DMS153 (cell line): Measurements from ENCODE around the gene CLIP1.
"Not testable (repeated sequence)": the region's sequence is repeated elsewhere in the genome, so short reads cannot be mapped to it uniquely, and the experiment has no call there.

Experiments used
- DNase-seq: peaks from one replicate; lab custom pipeline; 2025; lab: John Stamatoyannopoulos, UW

The CLIP1 gene

DNA sequence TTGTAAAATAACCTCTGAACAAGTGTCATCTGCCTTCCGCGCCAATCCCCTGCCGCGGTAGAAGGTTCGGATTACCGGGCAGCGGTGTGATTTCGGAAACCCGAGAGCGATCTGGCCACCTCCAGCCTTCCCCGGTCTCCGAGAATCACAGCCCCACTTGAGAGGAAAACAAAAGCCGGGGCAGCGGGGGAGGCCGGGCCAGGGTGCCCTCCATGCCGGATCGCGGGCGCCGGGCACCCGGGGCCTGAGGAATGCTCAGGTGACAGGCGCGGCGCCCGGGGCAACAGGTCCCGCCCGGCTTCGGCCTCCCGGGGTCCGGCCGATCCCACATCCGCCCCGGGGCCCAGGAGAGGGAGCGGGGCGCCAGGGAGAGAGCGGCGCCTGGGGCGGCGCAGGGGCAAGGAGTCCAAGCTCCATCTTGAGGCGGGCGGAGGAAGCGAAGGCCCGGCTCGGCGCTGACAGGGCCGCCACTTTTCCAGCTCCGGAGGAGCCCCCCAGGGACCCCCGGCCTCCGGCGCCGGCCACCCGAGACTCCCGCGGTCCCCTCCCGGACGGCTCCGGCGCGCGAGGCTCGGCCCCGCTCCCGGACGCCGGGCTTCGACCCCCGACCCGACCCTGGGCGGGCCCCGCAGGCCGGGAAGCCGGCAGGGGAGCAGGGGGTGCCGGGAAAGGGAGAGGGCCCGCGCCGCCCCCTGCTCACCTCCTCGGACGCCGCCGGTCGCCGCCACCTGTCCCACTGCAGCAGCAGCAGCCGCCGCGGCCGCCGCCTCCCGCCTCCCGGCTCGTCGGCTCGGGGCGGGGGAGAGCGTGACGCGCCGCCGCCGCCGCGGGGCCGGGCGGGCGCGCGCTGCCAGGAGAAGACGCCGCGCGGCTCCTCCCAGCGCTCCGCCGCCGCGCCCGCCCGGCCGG lies at the start of gene CLIP1:
CLIP1 (minus strand) TSS at position 849 of the 909 bp plus-strand sequence. CDS start 42,217 bp downstream, outside the sequence.
- DNase-seq: peak; percentile 12

DNA sequence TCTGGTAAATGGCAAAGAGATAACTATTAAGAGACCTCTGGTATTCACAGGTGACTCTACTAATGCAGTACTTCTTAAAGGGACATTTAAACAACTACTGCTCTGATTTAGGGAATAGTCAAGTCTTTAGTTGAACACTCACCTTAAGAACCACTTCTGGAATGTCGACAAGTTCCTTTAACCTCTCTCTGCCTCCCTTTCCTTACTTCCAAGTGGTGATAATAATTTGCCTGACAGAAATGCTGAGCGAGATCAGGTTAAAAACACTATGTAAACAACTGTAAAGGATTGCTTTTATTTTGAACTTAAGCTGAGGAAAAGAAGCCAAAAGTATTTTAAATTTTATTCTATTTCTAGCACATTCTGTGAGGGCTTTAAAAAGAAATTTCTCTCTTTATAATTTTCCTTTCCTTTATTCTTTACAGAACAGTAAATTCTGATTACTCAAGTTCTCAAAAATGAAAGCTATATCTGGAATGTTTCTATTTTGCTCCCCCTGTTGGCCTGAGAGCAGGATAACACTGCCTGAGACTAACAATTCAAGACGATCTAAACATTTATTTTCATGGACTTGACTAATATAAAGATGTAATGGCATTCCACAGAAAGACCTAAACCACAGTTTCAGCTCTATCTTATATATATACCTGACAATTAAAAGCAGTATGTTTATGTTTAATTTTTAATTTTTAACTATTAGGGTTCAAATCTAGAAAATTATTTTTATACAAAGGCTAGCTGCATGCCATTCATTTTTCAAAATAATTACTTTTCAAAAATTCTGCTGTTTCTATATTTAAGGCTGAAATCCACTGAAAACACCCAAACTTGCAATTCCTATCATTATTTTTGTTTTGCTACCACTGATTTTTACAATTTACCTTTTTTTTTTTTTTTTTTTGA lies 49.1 kb upstream of the CLIP1 start:
- DNase-seq: peak; percentile 29

DNA sequence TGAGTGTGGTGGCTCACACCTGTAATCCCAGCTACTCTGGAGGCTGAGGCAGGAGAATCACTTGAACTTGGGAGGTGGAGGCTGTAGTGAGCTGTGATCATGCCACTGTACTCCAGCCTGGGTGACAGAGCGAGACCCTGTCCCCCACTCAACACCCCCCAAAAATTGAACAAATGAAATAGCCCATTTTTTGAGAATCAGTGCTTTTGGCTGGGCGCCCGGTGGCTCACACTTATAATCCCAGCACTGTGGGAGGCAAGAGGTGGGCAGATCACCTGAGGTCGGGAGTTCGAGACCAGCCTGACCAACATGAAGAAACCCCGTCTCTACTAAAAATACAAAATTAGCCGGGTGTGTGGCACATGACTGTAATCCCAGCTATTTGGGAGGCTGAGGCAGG lies 48.1 kb upstream of the CLIP1 start:
- not testable (repeated sequence) for DNase-seq

DNA sequence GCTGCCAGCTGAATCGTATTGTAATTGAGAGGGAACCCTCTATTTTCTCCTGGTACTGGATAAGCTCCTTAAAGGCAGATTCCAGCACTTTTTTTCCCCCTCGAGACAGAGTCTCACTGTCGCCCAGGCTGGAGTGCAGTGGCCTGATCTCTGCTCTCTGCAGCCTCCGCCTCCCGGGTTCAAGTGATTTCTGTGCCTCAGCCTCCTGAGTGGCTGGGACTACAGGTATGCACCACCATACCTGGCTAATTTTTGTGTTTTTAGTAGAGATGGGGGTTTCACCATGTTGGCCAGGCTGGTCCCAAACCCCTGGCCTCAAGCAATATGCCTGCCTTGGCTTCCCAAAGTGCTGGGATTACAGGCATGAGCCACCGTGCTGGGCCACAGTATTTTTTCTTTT lies 47.4 kb upstream of the CLIP1 start:
- DNase-seq: not testable (repeated sequence)

DNA sequence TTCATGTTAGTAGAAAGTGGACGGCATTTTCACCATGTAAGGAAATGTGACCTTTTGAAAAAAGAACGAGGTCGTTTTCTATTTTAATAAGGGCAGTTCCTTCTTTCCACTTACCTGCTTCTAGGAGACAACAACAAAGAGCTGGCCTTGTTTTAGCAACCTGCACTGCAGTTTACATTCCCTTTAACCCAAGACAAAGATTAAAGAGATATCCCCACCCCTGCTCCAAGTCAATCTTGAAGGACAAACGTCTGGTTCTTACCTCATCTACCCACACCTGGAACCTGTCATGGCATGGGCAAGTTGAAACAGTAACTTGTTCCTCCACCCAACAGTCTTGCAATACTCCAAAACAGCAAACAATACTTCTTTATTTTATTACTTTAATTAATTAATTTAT lies 45.5 kb upstream of the CLIP1 start:
- DNase-seq: no peak

DNA sequence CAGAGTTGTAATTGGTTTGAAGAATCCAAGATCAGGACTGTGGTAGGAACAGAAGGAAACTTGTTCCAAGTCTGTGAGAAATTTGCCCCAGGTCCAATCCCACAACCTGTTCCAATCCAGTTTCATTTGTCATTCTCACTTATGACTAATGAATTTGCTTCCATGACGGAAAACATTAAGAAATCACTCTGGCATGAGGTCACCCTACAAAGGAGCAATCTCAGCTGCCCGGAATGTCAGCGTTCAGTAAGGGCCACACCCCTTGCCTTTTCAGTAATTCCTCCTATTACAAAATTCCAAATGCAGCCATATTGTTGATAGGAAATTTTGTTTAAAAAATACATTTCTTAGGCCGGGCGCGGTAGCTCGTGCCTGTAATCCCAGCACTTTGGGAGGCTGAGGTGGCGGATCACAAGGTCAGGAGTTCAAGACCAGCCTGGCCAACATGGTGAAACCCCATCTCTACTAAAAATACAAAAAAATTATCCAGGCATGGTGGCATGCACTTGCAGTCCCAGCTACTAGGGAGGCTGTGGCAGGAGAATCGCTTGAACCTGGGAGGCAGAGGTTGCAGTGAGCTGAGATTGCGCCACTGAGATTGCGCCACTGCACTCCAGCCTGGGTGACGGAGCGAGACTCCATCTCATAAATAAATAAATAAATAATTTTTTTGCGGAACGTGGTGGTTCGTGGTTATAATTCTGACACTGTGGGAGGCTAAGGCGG lies 42.0 kb upstream of the CLIP1 start:
- not testable (repeated sequence) for DNase-seq

DNA sequence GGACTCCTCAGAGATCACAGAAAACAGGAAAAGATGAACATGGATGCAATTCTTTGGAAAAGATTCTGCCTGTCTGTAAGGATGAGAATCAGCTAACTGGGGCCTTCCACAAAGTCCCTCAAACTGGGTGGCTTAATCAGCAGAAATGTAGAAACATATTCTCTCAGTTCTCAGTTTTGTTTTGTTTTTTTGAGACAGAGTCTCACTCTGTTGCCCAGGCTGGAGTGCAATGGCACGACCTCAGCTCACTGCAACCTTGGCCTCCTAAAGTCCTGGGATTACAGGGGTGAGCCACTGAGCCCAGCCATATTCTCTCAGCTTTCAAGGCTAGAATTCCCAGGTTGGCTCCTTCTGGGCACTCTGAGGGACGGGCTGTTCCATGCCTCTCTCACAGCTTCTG lies 38.2 kb upstream of the CLIP1 start:
- no peak for DNase-seq

DNA sequence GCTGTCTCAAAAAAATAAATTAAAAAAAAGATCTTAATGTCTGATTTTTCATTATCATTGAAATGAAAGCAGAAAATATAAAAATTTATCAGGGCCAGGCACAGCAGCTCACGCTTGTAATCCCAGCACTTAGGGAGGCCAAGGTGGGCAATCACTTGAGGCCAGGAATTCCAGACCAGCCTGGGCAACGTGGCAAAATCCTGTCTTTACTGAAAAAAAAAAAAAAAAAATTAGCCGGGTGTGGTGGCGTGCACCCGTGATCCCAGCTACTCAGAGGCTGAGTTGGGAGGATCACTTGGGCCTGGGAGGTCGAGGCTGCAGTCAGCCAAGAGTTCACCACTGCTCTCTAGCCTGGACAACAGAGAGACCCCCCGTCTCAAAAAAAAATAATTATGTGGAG lies 37.6 kb upstream of the CLIP1 start:
- no peak for DNase-seq

DNA sequence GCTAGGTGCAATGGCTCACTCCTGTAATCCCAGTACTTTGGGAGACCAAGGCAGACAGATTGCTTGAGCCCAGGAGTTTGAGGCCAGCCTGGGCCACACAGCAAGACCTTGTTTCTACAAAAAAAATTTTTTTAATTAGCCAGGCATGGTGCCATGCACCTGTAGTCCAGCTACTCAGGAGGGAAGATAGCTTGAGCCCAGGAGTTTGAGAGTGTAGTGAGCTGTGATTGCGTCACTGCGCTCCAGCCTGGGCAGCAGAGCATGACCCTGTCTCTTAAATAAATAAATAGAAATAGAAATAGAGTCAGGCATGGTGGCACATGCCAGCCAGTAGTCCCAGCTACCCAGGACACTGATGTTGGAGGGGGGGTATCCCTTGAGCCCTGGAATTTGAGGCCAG lies 36.7 kb upstream of the CLIP1 start:
- DNase-seq: no peak

DNA sequence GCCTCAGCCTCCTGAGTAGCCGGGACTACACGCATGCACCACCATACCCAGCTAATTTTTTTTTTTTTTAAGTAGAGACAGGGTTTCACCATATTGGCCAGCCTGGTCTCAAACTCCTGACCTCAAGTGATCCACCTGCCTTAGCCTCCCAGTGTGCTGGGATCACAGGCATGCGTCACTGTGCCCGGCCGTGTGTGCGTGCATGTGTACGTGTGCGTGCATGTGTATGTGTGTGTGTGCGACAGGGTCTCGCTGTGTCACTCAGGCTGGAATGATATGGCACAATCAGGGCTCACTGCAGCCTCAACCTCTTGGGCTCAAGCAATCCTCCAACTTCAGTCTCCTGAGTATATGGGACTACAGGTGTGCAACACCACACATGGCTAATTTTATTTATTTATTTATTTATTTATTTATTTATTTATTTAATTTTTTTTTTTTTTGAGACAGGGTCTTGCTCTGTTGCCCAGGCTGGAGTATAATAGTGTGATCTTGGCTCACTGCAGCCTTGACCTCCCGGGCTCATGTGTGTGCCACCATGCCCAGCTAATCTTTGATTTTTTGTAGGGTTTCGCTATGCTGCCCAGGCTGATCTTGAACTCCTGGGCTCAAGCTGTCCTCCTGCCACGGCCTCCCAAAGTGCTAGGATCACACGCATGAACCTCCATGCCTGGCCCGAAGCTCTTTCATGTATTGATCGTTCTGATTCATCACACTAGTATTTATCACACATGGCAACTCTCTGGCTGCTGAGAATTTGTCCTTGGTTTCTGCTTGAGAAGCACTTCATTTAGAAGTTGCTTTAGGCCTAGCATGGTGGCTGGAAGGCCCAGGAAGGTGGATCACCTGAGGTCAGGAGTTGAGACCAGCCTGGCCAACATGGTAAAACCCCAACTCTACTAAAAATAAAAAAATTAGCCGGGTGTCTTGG lies 35.9 kb upstream of the CLIP1 start:
- DNase-seq: no peak

DNA sequence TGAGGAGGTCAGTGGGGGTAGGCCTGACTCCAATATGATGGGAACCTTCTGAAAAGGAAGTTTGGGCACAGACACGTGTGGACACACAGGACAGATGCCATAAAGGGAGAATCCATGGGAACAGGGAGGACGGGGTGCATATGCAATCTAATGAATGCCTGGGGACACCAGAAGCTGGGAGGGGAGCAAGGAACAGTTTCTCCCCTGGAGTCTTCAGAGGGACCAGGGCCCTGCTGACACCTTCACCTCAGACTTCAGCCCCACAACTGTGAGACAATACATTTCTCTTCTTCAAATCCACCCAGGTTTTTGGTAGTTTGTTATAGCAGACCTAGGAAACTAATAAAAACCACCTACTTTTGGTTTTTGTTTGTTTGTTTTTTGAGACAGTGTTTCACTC lies 35.2 kb upstream of the CLIP1 start:
- no peak for DNase-seq

DNA sequence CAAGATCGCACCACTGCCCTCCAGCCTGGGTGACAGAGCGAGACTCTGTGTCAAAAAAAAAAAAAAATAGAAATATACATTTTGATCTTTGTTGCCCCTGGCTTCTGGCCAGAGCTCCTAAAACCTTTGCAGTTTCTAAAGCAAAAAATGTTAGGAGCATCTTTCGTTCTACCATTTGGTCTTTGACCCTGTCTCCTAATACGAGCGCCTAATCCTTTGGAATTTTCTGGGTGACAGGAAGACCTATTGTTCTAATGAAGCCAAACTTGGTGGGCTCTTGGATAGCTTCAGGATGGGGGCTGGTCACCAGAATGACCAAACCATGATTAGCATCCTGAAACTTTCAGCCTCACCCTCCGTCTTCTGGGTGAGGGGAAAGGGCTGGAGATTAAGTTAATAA lies 32.3 kb upstream of the CLIP1 start:
- DNase-seq: no peak

DNA sequence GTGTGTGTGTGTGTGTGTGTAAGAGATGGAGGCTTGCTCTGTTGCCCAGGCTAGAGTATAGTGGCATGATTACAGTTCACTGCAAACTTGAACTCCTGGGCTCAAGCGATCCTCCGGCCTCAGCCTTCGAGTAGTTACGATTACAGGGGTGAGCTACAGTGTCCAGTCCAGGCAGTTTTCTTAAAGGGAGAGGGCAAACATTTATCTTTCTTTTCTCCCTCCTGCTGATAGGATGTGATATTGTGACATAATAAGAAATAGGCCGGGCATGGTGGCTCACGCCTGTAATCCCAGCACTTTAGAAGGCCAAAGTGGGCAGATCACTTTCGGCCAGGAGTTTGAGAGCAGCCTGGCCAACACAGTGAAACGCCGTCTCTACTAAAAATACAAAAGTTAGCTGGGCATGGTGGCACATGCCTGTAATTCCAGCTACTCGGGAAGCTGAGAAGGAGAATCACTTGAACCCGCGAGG lies 31.8 kb upstream of the CLIP1 start:
- DNase-seq: no peak

DNA sequence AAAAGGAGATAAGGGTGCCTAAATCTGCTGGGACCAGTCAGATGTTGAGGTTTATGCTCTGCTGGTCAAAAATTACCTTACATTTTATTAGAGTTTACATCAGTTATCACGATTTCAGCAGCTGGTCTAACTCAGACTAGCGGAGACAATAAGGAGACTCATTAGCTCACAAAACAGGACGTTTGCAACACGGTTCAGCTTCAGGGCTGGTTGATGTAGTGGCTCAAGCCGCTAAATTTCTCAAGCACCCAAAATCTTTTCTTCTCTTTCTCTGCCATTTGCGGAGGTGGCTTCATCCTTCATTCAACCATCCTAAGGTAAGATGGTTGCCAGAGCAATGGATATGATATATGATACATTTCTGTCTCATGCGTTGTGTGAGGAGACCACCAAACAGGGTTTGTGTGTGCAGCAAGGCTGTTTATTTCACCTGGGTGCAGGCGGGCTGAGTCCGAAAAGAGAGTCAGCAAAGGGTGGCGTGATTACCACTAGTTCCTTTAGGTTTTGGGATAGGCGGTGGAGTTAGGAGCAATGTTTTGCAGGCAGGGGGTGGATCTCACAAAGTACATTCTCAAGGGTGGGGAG lies 30.3 kb upstream of the CLIP1 start:
- DNase-seq: no peak

DNA sequence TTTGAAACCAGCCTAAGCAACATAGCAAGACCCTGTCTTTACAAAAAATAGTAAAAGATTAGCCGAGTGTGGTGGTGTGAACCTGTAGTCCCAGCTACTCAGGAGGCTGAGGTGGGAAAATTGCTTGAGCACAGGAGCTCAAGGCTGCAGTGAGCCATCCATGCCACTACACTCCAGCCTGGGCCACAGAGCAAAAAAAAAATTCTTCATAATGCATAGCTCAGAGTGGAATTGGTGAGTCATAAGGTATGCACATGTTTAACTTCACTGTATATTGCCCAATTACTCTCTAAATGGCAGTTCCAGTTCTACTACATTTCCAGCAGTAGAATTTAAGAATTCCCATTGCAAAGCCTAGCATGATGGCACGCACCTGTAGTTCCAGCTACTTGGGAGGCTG lies 26.8 kb upstream of the CLIP1 start:
- DNase-seq: no peak

DNA sequence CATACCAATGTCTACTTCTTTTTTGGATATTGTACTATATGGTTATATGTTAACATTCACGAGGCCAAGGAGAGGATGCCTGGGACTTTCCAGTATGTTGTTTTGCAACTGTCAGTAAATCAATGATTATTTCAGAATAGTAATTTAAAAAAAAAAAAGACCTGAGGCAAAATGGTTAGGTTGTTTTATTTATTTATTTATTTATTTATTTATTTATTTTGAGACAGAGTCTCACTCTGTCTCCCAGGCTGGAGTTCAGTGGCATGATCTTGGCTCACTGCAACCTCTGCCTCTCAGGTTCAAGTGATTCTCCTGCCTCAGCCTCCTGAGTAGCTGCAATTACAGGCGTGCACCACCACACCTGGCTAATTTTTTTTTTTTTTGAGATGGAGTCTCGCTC lies 25.4 kb upstream of the CLIP1 start:
- not testable (repeated sequence) for DNase-seq

DNA sequence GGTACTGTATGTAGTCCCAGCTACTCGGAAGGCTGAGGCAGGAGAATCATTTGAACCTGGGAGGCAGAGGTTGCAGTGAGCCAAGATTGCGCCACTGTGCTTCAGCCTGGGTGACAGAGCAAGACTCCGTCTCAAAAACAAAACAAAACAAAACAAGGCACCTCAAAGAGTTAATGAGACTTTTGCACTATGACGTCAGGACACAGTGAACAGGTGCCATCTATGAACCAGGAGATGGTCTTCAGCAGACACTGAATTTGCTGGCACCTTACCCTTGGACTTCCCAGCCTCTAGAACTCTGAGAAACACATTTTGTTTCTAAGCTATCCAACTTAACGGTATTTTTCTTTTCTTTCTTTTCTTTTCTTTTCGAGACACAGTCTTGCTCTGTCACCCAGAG lies 23.9 kb upstream of the CLIP1 start:
- DNase-seq: not testable (repeated sequence)

DNA sequence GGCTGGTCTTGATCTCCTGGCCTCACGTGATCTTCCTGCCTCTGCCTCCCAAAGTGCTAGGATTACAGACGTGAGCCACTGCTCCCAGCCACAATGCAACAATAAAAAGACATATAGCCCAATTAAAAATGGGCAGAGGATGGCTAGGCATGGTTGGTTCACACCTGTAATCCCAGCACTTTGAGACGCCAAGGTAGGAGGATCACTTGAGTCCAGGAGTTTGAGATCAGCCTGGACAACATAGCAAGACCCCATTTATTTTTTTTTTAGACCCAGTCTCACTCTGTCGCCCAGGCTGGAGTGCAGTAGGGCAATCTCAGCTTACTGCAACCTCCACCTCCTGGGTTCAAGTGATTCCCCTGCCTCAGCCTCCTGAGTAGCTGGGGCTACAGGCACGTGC lies 21.6 kb upstream of the CLIP1 start:
- not testable (repeated sequence) for DNase-seq

DNA sequence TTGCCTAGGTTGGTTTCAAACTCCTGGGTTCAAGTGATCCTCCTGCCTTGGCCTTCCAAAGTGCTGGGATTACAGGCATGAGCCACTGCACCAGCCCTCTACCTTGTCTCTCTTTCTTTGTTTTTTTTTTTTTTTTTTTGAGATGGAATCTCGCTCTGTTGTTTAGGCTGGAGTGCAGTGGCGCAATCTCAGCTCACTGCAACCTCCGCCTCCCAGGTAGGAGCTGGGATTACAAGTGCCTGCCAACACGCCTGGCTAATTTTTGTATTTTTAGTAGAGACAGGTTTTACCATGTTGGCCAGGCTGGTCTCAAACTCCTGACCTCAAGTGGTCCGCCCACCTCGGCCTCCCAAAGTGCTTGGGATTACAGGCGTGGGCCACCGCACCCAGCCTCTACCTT lies 16.4 kb upstream of the CLIP1 start:
- DNase-seq: not testable (repeated sequence)

DNA sequence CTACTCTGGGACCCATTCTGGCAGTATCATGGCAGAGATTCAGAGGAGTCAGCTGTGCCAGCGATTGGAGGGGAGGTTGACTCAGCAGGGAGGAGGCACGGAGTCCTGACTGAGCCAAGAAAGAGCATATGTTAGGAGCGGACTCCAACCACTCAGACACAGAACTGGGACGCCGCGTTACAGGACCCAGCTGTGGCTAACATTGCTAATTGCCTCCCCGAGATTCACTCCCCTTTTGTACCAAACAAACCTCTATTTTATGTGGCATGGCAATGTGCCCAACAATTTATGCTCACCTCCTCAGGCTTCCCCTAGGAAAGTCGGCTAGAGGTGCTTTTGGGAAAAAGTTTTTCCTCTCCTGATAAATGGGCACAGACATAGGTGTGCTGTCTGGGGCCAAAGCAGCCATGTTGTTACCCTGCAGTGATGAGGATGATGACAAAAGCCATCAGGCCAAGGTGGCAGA lies 15.2 kb upstream of the CLIP1 start:
- no peak for DNase-seq
